ENCODE results near the gene PPP2R3A.

- TF ChIP-seq IRF2 (CRISPR knock-in tag; IDR thresholded peaks at IDR 0.05) (no peak), PCBP1 (IDR thresholded peaks at IDR 0.05; ENCODE audit: borderline replicate concordance, low read depth, low read length) (no peak), SMC3 (IDR thresholded peaks at IDR 0.05; ENCODE audit: low read length) (no peak), ZFP36L2 (CRISPR knock-in tag; IDR thresholded peaks at IDR 0.05) (no peak), EHMT2 (IDR thresholded peaks at IDR 0.05; ENCODE audit: borderline replicate concordance, low read depth, low read length) (no peak), ZNF451 (CRISPR knock-in tag; IDR thresholded peaks at IDR 0.05) (no peak), POLR2AphosphoS5 (IDR thresholded peaks at IDR 0.05; ENCODE audit: low read depth, low read length) (no peak), ZNF24 (IDR thresholded peaks at IDR 0.05) (no peak), YY1 (IDR thresholded peaks at IDR 0.05; ENCODE audit: insufficient read depth, insufficient replicate concordance, low read depth, low read length) (no peak), SIN3A (IDR thresholded peaks at IDR 0.05; ENCODE audit: borderline replicate concordance, low read depth, low read length) (no peak)
- TF ChIP-seq, protein P1, sequence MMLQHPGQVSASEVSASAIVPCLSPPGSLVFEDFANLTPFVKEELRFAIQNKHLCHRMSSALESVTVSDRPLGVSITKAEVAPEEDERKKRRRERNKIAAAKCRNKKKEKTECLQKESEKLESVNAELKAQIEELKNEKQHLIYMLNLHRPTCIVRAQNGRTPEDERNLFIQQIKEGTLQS (CRISPR knock-in tag; IDR thresholded peaks at IDR 0.05): no peak
- TF ChIP-seq, protein P2, sequence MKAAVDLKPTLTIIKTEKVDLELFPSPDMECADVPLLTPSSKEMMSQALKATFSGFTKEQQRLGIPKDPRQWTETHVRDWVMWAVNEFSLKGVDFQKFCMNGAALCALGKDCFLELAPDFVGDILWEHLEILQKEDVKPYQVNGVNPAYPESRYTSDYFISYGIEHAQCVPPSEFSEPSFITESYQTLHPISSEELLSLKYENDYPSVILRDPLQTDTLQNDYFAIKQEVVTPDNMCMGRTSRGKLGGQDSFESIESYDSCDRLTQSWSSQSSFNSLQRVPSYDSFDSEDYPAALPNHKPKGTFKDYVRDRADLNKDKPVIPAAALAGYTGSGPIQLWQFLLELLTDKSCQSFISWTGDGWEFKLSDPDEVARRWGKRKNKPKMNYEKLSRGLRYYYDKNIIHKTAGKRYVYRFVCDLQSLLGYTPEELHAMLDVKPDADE (CRISPR knock-in tag; IDR thresholded peaks at IDR 0.05): no peak
- TF ChIP-seq, protein P3, sequence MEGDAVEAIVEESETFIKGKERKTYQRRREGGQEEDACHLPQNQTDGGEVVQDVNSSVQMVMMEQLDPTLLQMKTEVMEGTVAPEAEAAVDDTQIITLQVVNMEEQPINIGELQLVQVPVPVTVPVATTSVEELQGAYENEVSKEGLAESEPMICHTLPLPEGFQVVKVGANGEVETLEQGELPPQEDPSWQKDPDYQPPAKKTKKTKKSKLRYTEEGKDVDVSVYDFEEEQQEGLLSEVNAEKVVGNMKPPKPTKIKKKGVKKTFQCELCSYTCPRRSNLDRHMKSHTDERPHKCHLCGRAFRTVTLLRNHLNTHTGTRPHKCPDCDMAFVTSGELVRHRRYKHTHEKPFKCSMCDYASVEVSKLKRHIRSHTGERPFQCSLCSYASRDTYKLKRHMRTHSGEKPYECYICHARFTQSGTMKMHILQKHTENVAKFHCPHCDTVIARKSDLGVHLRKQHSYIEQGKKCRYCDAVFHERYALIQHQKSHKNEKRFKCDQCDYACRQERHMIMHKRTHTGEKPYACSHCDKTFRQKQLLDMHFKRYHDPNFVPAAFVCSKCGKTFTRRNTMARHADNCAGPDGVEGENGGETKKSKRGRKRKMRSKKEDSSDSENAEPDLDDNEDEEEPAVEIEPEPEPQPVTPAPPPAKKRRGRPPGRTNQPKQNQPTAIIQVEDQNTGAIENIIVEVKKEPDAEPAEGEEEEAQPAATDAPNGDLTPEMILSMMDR (CRISPR knock-in tag; IDR thresholded peaks at IDR 0.05): no peak
Measured at GRCh38 chr3:135950941-135951340, 14.6 kb upstream of the PPP2R3A start.

Data from HepG2 (cell line).